Activated naive CD4-positive, alpha-beta T cell treated with anti-CD3 and anti-CD28 coated beads for 36 hours (primary cell): Measurements from ENCODE around the gene TRERF1. TPM values are rescaled to one million over a fixed set of nuclear protein-coding genes. Genes with fewer than 3 reads are reported as not detected.

Source experiments
- CTCF ChIA-PET: fragments of 350-600 bp; sonication (Branson Sonifier 250); formaldehyde crosslinking; loops from one replicate; lab custom pipeline; 2021; ENCODE audit warnings: antibody characterized with exemption; lab: Charles Lee
- DNase-seq: peaks from one replicate; pipeline ENCODE4 v3.0.0-alpha.2; 2020
- H3K27ac Mint-ChIP-seq: one replicate; pipeline ENCODE4 v1.8.0; 2021; ENCODE audit warnings: mild to moderate bottlenecking, mixed read lengths
- H3K27me3 Mint-ChIP-seq: one replicate; pipeline ENCODE4 v1.8.0; 2021; ENCODE audit warnings: low read depth, mixed read lengths
- H3K36me3 Mint-ChIP-seq: one replicate; pipeline ENCODE4 v1.8.0; 2021; ENCODE audit warnings: low read depth, mixed read lengths
- H3K4me1 Mint-ChIP-seq: one replicate; pipeline ENCODE4 v1.8.0; 2021; ENCODE audit warnings: low read depth, mixed read lengths
- H3K4me3 Mint-ChIP-seq: one replicate; pipeline ENCODE4 v1.8.0; 2021; ENCODE audit warnings: mild to moderate bottlenecking, moderate library complexity, mixed read lengths
- H3K9me3 Mint-ChIP-seq: one replicate; pipeline ENCODE4 v1.8.0; 2021; ENCODE audit warnings: mixed read lengths
- intact Hi-C: fragments of 100-400 bp; cut with micrococcal nuclease; formaldehyde crosslinking; loops from one replicate; pipeline ENCODE4 v1.15.1; 2023
- total RNA-seq, 2 experiments: library from RNA; stranded (reverse); gene quantifications; one replicate each; pipeline ENCODE4 v1.2.3, GENCODE V29; 2021

TRERF1 gene
- total RNA-seq, 2 experiments from 2014 or later: 6.7 to 6.9 TPM

- CTCF ChIA-PET: interaction anchor here (0.6 to 1.7 kb wide), 5 partner anchors 8 to 189 kb away, joined by 3 to 4 read pairs (median 3); no protein-coding TSS in a partner anchor
- no peak for DNase-seq
- peaks cover 54% of the 10 kb centered on the region for H3K4me1 Mint-ChIP-seq
- no peaks in the 10 kb centered on the region for H3K27me3 Mint-ChIP-seq
- no peak overlapping the region for H3K4me3 Mint-ChIP-seq
- H3K9me3 Mint-ChIP-seq: no peaks in the 10 kb centered on the region
- no peak overlapping the region for H3K27ac Mint-ChIP-seq
- H3K36me3 Mint-ChIP-seq: no peaks in the 10 kb centered on the region
- intact Hi-C loops: loop anchor here (2.0 kb wide), 1 partner anchor 17 kb away; no protein-coding TSS in a partner anchor
Observed at GRCh38 chr6:42419490-42420280, 32.0 kb downstream of the TRERF1 start.

- Mint-ChIP-seq H3K4me1 (peaks cover 53% of the 10 kb centered on the region), H3K4me3 (no peak overlapping the region), H3K27me3 (no peaks in the 10 kb centered on the region), H3K27ac (no peak overlapping the region), H3K36me3 (no peaks in the 10 kb centered on the region), H3K9me3 (no peaks in the 10 kb centered on the region)
- no peak for DNase-seq
- intact Hi-C loops: loop anchor here (2.0 kb wide), 1 partner anchor 16 kb away; no protein-coding TSS in a partner anchor
- CTCF ChIA-PET: interaction anchor here (0.7 to 1.7 kb wide), 2 partner anchors 9 to 188 kb away, joined by 4 read pairs; no protein-coding TSS in a partner anchor
Observed at GRCh38 chr6:42418724-42419123, 33.0 kb downstream of the TRERF1 start.

- intact Hi-C loops: loop anchor here (2.0 kb wide), 1 partner anchor 15 kb away; no protein-coding TSS in a partner anchor
- peaks cover 49% of the 10 kb centered on the region for H3K4me1 Mint-ChIP-seq
Observed at GRCh38 chr6:42417641-42418112, 34.0 kb downstream of the TRERF1 start.

GRCh38 chr6:42411406-42411805 is 40.3 kb downstream of the TRERF1 start:
- intact Hi-C loops: no loop called here
- no peak for DNase-seq
- H3K36me3 Mint-ChIP-seq: no peaks in the 10 kb centered on the region
- no peaks in the 10 kb centered on the region for H3K9me3 Mint-ChIP-seq
- CTCF ChIA-PET: interaction anchor here (0.9 kb wide), 1 partner anchor 9 kb away, joined by 3 read pairs; no protein-coding TSS in a partner anchor
- no peaks in the 10 kb centered on the region for H3K27me3 Mint-ChIP-seq
- no peak overlapping the region for H3K27ac Mint-ChIP-seq
- peaks cover 42% of the 10 kb centered on the region for H3K4me1 Mint-ChIP-seq
- no peak overlapping the region for H3K4me3 Mint-ChIP-seq

More at GRCh38 chr6:42417641-42418112, 34.0 kb downstream of the TRERF1 start:
- Mint-ChIP-seq H3K9me3 (no peaks in the 10 kb centered on the region), H3K27me3 (no peaks in the 10 kb centered on the region), H3K4me3 (no peak overlapping the region), H3K36me3 (no peaks in the 10 kb centered on the region), H3K27ac (no peak overlapping the region)
- CTCF ChIA-PET: no interaction called here
- peak; percentile 74 for DNase-seq

GRCh38 chr6:42410861-42411260 is 40.9 kb downstream of the TRERF1 start:
- H3K36me3 Mint-ChIP-seq: no peaks in the 10 kb centered on the region
- H3K9me3 Mint-ChIP-seq: no peaks in the 10 kb centered on the region
- H3K4me1 Mint-ChIP-seq: peaks cover 46% of the 10 kb centered on the region
- CTCF ChIA-PET: interaction anchor here (0.6 to 1.0 kb wide), 3 partner anchors 10 to 1087 kb away, joined by 3 read pairs; no protein-coding TSS in a partner anchor
- intact Hi-C loops: no loop called here
- H3K4me3 Mint-ChIP-seq: no peak overlapping the region
- H3K27ac Mint-ChIP-seq: no peak overlapping the region
- no peaks in the 10 kb centered on the region for H3K27me3 Mint-ChIP-seq
- DNase-seq: no peak

GRCh38 chr6:42409581-42409980 is 42.1 kb downstream of the TRERF1 start:
- Mint-ChIP-seq H3K4me3 (no peak overlapping the region), H3K27me3 (no peaks in the 10 kb centered on the region), H3K9me3 (no peaks in the 10 kb centered on the region), H3K27ac (no peak overlapping the region), H3K36me3 (no peaks in the 10 kb centered on the region), H3K4me1 (peaks cover 50% of the 10 kb centered on the region)
- intact Hi-C loops: no loop called here
- CTCF ChIA-PET: no interaction called here
- no peak for DNase-seq

- intact Hi-C loops: no loop called here
- H3K27me3 Mint-ChIP-seq: no peaks in the 10 kb centered on the region
- H3K36me3 Mint-ChIP-seq: no peaks in the 10 kb centered on the region
- H3K27ac Mint-ChIP-seq: no peak overlapping the region
- no peaks in the 10 kb centered on the region for H3K9me3 Mint-ChIP-seq
- H3K4me1 Mint-ChIP-seq: peaks cover 61% of the 10 kb centered on the region
- no peak overlapping the region for H3K4me3 Mint-ChIP-seq
- no peak for DNase-seq
- CTCF ChIA-PET: no interaction called here
Observed at GRCh38 chr6:42407379-42407778, 44.3 kb downstream of the TRERF1 start.

GRCh38 chr6:42406306-42407280 is 45.1 kb downstream of the TRERF1 start:
- intact Hi-C loops: no loop called here
- DNase-seq: no peak
- H3K27me3 Mint-ChIP-seq: no peaks in the 10 kb centered on the region
- peaks cover 67% of the 10 kb centered on the region for H3K4me1 Mint-ChIP-seq
- CTCF ChIA-PET: no interaction called here
- H3K27ac Mint-ChIP-seq: no peak overlapping the region
- H3K36me3 Mint-ChIP-seq: no peaks in the 10 kb centered on the region
- H3K9me3 Mint-ChIP-seq: no peaks in the 10 kb centered on the region
- H3K4me3 Mint-ChIP-seq: no peak overlapping the region

- Mint-ChIP-seq H3K4me1 (peaks cover 68% of the 10 kb centered on the region), H3K4me3 (no peak overlapping the region), H3K9me3 (no peaks in the 10 kb centered on the region), H3K27me3 (no peaks in the 10 kb centered on the region), H3K27ac (no peak overlapping the region), H3K36me3 (no peaks in the 10 kb centered on the region)
- CTCF ChIA-PET: interaction anchor here (0.8 to 4.2 kb wide), 2 partner anchors 15 to 143 kb away, joined by 4 to 29 read pairs; no protein-coding TSS in a partner anchor
- DNase-seq: no peak
- intact Hi-C loops: no loop called here
Observed at GRCh38 chr6:42405021-42405420, 46.7 kb downstream of the TRERF1 start.

- peaks cover 64% of the 10 kb centered on the region for H3K4me1 Mint-ChIP-seq
- intact Hi-C loops: loop anchor here (5.0 kb wide), 1 partner anchor 143 kb away; no protein-coding TSS in a partner anchor
- H3K4me3 Mint-ChIP-seq: no peak overlapping the region
- peak; percentile 61 for DNase-seq
- no peaks in the 10 kb centered on the region for H3K27me3 Mint-ChIP-seq
- H3K36me3 Mint-ChIP-seq: no peaks in the 10 kb centered on the region
- H3K9me3 Mint-ChIP-seq: no peaks in the 10 kb centered on the region
- peak overlapping the region; percentile 47 for H3K27ac Mint-ChIP-seq
- CTCF ChIA-PET: interaction anchor here (0.8 to 4.2 kb wide), 4 partner anchors 15 to 144 kb away, joined by 3 to 29 read pairs (median 4); no protein-coding TSS in a partner anchor
Observed at GRCh38 chr6:42404484-42404883, 47.2 kb downstream of the TRERF1 start.

- no peaks in the 10 kb centered on the region for H3K36me3 Mint-ChIP-seq
- DNase-seq: no peak
- H3K4me3 Mint-ChIP-seq: no peak overlapping the region
- H3K9me3 Mint-ChIP-seq: no peaks in the 10 kb centered on the region
- no peaks in the 10 kb centered on the region for H3K27me3 Mint-ChIP-seq
- intact Hi-C loops: loop anchor here (2.0 to 5.0 kb wide), 2 partner anchors 15 to 143 kb away; no protein-coding TSS in a partner anchor
- CTCF ChIA-PET: interaction anchor here (0.9 to 4.2 kb wide), 5 partner anchors 14 to 144 kb away, joined by 3 to 29 read pairs (median 5); no protein-coding TSS in a partner anchor
- no peak overlapping the region for H3K27ac Mint-ChIP-seq
- peaks cover 68% of the 10 kb centered on the region for H3K4me1 Mint-ChIP-seq
Observed at GRCh38 chr6:42403831-42404230, 47.9 kb downstream of the TRERF1 start.
